Measurements from ENCODE around the gene RS1.

GRCh38 chrX:18616688-18617406 lies 55.1 kb downstream of the RS1 start:
- TF ChIP-seq CTCF (IDR thresholded peaks at IDR 0.05) (no peak), POLR2A (IDR thresholded peaks at IDR 0.05) (no peak)

Measured in body of pancreas (tissue), 4 donors.